GM10266 (cell line): ENCODE results near the gene HS6ST3.
"Not testable (repeated sequence)": the region's sequence is repeated elsewhere in the genome, so short reads cannot be mapped to it uniquely, and the experiment has no call there.

Experiments
- DNase-seq: peaks from one replicate; pipeline ENCODE4 v3.0.0; 2012; ENCODE audit errors: extremely low spot score
- CTCF ChIP-seq: IDR thresholded peaks from 2 replicates; pipeline ENCODE4 v1.5.1; 2012; ENCODE audit warnings: mild to moderate bottlenecking, low read depth; ENCODE audit not compliant: control insufficient read depth, insufficient read depth; ENCODE audit errors: missing control alignments

The HS6ST3 gene

GRCh38 chr13:96491103-96491502, 401.2 kb downstream of the HS6ST3 start:
- no peak for DNase-seq
- no peak for TF ChIP-seq CTCF

- TF ChIP-seq CTCF: no peak
- no peak for DNase-seq
Observed at GRCh38 chr13:96492766-96493165, 402.9 kb downstream of the HS6ST3 start.

GRCh38 chr13:96499656-96500055, 409.7 kb downstream of the HS6ST3 start:
- no peak for DNase-seq

GRCh38 chr13:96500953-96501352, 411.0 kb downstream of the HS6ST3 start:
- DNase-seq: no peak
- no peak for TF ChIP-seq CTCF

More at GRCh38 chr13:96499656-96500055, 409.7 kb downstream of the HS6ST3 start:
- TF ChIP-seq CTCF: no peak

GRCh38 chr13:96503481-96503880, 413.6 kb downstream of the HS6ST3 start:
- TF ChIP-seq CTCF: no peak
- no peak for DNase-seq

- no peak for TF ChIP-seq CTCF
- DNase-seq: no peak
Observed at GRCh38 chr13:96511587-96511986, 421.7 kb downstream of the HS6ST3 start.

GRCh38 chr13:96519380-96519779, 429.5 kb downstream of the HS6ST3 start:
- DNase-seq: no peak
- no peak for TF ChIP-seq CTCF

GRCh38 chr13:96524398-96525020, 434.6 kb downstream of the HS6ST3 start:
- not testable (repeated sequence) for DNase-seq
